SK-MEL-5 (cell line): Measurements from ENCODE around the gene TAF4B. TPM values are rescaled to one million over a fixed set of nuclear protein-coding genes. Genes with fewer than 3 reads are reported as not detected.
"Not testable (repeated sequence)": the region's sequence is repeated elsewhere in the genome, so short reads cannot be mapped to it uniquely, and the experiment has no call there.

Source experiments
- DNase-seq: peaks from one replicate; pipeline ENCODE4 v3.0.0-alpha.2; 2016; ENCODE audit warnings: low read depth, low spot score
- in situ Hi-C: cut with HindIII; loops from 2 replicates; pipeline ENCODE4 v1.10.0; 2016; ENCODE audit warnings: low sequenced_read_pairs, high pct_unique_total_duplicates, low pct_unique_long_range_greater_than_20kb
- total RNA-seq: library from RNA; depleted of rRNA; stranded (reverse); fragments of >200 nt; shearing (Covaris generic); gene quantifications from 2 replicates; pipeline ENCODE4 v1.2.3, GENCODE V29; 2014

TAF4B gene
- total RNA-seq, 1 experiment from 2014 or later: 14.1 TPM

- peak; percentile 31 for DNase-seq
- in situ Hi-C loops: no loop called here
Measured at GRCh38 chr18:26335156-26335555, 108.9 kb downstream of the TAF4B start.

DNA sequence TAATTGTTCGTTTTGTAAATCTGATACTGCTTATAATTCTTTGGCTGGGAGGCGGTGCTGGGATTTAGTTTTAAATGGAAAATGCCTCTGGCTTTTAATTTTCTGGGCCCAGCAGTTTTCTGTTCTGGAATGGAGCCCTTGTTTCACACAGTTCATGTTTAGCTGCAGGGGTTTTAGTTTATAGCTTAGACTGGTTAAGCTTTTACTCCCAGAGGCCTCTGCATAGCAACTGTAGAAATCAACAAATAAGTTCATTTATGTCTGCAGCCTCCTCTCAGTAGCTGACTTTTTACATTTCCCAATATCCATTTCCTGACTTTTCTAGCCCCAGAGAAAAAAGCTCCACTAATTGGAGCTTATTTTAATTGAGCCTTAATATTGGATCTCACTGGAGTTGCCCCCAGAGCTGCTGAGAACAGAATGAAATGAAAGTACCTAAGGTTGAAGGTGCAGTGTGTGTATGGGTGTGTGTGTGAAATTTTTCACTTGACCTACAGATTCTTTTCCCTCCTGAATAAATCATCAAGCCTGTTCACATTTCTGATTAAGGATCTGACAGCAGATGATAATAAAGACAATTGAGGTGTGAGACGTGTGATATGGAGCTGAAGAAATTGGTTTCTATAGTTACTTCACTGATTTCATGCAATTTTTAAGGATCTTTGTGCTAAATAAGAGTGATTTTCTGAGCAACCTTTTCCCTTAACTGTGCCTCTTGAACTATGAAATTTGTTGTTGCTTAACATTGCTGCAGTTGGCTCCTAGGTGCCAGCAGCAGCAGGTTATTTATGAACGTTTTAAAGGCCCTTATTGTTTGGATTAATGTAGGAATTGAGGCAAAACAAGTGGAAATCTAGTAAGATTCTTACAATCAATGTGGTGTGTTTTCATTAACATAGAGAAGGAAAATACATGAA lies 109.6 kb downstream of the TAF4B start:
- peak; percentile 72 for DNase-seq
- in situ Hi-C loops: no loop called here

DNA sequence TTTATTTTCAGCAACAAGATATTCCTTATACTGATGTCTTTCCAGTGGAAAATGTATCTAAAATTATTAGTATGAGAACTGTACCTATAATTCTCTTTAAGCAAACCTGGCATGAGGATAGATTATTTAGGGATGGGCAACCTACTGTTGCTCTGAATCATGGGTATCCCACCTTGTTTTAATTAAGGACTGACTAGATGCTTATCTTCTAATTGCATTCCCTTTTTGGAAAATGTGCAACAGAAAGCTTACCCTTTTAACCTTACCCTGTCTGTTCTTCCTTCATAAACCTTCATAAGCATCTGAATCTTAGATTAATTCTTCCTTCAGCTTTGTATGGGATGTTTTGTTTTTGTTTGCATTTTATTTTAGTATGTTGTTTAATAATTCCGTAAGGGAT lies 110.3 kb downstream of the TAF4B start:
- in situ Hi-C loops: no loop called here
- DNase-seq: no peak

DNA sequence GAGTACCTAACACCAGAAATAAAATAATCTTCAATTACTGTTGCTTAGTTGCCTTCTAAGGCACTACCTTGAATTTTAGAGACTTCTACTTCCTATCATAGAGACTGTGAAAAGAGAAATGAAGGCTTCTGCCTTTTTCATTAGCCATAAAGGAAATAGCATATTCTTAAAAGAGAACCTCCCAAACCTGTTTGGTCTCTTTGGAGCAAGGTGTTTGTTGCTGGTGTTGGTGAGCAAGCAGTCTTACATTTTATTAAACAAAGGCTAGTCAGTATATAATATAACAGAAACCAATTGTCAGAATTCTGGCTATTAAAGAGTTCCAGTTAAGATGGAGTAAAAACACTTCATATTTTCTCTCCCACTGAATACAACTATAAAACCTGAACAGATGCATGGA lies 116.4 kb downstream of the TAF4B start:
- DNase-seq: no peak
- in situ Hi-C loops: no loop called here

DNA sequence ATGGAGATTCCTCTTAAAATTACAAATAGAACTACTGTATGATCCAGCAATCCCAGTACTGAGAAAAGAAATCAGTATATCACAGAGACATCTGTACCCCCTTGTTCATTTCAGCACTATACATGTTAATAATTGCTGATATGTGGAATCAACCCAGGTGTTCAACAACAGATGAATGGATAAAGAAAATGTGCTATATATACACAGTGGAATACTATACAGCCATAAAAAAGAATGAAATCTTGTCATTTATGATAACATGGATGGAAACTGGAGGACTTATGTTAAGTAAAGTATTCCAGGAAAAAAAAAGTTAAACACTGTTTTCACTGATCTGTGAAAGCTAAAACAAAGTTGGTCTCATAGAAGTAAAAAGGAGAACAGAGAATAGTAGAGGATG lies 124.7 kb downstream of the TAF4B start:
- no peak for DNase-seq

GRCh38 chr18:26356045-26356785 lies 130.0 kb downstream of the TAF4B start:
- no peak for DNase-seq
- in situ Hi-C loops: no loop called here

More for the DNA sequence above, 124.7 kb downstream of the TAF4B start:
- in situ Hi-C loops: no loop called here

GRCh38 chr18:26357960-26358359 lies 131.7 kb downstream of the TAF4B start:
- no peak for DNase-seq
- in situ Hi-C loops: no loop called here

- no peak for DNase-seq
- in situ Hi-C loops: no loop called here
Measured at GRCh38 chr18:26362021-26362420, 135.8 kb downstream of the TAF4B start.

GRCh38 chr18:26367425-26367824 lies 141.2 kb downstream of the TAF4B start:
- DNase-seq: no peak
- in situ Hi-C loops: no loop called here

DNA sequence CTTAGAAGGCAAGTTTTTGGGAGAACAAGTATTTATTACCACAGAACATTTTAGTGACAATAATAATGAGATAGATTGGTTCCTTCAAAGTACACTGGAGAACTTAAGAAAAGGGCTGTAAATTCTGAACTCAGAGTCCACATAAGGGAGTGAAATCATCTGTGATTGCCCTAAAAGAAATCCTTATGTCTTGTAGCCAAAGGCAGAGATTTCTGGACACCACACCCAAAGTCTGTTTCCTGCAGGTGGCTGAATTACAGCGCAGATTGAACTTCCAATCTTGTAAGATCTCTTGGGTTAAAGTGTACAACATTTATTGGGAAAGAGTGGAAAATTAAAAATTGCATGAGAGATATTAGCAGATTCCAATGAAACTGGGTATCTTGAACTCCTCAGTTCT lies 143.8 kb downstream of the TAF4B start:
- DNase-seq: no peak
- in situ Hi-C loops: no loop called here

GRCh38 chr18:26376105-26376504 lies 149.9 kb downstream of the TAF4B start:
- in situ Hi-C loops: no loop called here
- DNase-seq: no peak

DNA sequence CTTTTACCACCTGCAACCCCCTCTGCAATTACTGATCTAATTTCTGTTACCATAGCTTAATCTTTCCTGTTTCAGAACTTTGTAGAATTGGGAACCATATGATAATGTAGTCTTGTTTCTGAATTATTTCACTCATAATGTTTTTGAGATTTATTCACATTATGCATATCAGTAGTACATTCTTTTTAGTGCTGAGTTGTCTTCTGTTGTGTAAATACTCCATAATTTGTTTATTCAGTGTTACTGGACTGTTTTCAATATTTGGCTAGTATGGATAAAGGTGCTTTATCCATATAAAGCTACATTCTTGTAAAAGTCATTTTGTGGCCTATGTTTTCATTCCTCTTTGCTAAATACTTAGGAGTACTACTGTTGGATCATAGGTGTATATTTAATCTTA lies 152.5 kb downstream of the TAF4B start:
- no peak for DNase-seq
- in situ Hi-C loops: no loop called here

GRCh38 chr18:26381555-26381954 lies 155.3 kb downstream of the TAF4B start:
- in situ Hi-C loops, DNase-seq: not testable (repeated sequence)

DNA sequence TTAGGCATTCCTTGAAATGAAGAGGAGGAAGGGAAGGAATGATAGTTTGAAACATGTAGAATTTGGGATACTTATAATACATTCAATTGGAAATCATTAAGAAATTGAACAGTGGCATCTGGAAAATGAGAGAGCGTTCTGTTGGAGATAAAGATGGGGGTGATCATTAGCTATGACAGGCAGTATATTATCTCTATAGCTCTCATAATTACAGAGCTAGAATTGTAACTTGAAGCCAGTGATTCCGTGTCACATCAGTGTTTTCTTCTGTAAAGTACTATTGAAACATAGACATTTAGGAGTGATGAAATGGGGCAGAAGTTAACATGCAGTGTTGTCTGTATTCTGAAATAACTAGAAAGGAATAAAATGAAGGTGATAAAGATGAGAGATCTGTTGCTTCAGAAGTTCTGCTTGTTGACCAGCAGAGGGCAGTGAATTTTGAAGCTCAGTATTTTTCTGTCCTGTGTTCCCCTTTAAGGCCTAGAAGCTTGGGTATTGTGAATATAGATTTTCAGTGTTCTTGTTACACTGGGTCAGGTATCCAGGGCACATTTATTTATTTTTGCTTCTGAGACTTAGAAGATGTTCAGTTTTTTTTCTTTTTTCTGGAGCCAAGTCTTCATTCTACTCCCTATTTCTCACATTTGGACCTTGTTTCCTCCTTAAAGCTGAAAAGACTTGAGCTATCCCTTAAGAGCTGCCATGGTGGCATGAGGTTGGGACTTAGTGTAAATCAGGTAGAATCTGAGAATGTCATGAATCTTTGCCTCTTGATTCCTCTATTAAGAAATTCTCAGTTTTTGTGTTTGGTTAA lies 157.4 kb downstream of the TAF4B start:
- DNase-seq: peak; percentile 72
- in situ Hi-C loops: no loop called here

GRCh38 chr18:26386002-26386401 lies 159.8 kb downstream of the TAF4B start:
- in situ Hi-C loops: no loop called here
- peak; percentile 98 for DNase-seq

DNA sequence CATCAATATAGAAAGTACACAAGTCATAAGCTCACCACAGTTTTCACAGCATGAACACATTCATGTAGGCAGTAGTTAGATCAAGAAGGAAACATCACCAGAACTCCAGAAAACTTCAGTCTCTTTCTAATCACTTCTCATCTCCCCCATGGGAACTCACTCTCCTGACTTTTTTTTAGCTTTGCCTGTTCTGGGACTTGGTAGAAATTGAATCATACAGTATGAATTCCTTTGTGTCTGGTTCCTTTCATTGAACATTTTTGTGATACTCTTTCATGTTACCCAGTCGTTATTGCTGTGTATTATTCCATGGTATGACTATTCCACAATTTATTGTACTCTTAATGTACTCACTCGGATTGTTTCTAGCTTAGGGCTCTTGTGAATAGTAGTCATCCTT lies 160.2 kb downstream of the TAF4B start:
- peak; percentile 85 for DNase-seq
- in situ Hi-C loops: no loop called here

DNA sequence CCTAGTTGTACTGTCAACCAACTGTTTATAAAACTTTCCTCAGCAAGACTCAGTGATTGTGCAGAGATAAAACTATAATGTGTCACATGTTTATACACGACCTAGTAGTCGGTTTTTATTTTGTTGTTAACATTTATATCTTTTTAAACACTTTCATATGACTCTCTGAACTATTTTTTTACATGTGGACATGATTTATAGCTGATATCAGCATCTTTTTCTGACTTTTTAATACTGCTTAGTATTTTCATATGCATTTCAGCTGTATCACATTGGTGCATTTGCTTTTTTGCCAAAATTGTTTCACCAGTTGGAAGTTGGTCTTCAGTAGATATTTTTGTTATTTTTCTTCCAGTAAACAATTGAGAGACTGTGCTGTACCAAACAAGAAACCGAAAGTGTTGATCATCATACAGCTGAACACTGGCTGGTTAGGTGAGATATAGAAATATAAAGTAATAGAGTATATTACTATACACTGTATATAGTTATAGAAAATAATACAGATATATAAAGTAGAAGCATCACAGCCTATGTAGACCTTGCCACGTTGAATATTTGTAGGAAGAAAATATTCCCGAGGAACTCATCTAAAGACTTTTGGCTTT lies 167.9 kb downstream of the TAF4B start:
- in situ Hi-C loops: no loop called here
- DNase-seq: no peak

DNA sequence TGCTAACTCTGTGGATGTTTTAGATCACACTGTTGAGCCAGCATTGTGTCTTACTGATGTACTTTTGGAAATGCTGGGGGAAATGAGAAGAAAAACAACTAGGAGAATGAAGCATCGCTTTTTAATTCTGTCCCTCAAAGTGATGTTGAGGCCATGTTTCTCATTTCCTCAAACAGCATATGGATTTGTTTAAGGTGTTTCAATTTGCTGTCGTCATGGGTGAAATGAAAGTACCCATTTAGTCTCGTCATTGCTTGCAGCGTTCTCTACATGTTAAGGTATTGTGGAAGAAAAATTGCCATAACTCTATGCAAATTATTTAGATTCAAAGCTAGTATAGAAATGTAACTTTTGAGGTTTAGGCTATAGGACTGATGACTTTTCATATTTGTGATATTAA lies 170.8 kb downstream of the TAF4B start:
- DNase-seq: no peak
- in situ Hi-C loops: no loop called here
